ENCODE results near the gene STARD6.

The STARD6 gene

GRCh38 chr18:54386043-54386442 is 28.4 kb upstream of the STARD6 start:
- Histone ChIP-seq H3K36me3 (ENCODE audit: insufficient read depth, low read length) (0 out of 2 replicates have a peak, but pooled peaks cover 4% of the 10 kb centered on the region), H3K4me3 (ENCODE audit: low read depth in 1 of 2, low read length in 2 of 2) (no peak overlapping the region), H3K9ac (ENCODE audit: low read depth, low read length) (no peak overlapping the region), H3K27ac (ENCODE audit: low read length) (no peak overlapping the region), H4K20me1 (ENCODE audit: insufficient read depth, low read length) (no peaks in the 10 kb centered on the region), H3K27me3 (ENCODE audit: insufficient read depth, low read length, poor library complexity) (no peaks in the 10 kb centered on the region), H3K4me2 (ENCODE audit: insufficient read depth, low read length) (no peak overlapping the region), H3K79me2 (ENCODE audit: insufficient read depth, low read length) (no peaks in the 10 kb centered on the region), H3K4me1 (ENCODE audit: insufficient read depth, low read length) (peaks cover 16% of the 10 kb centered on the region), H2AFZ (ENCODE audit: low read depth, low read length) (no peak overlapping the region), H3K9me3 (ENCODE audit: insufficient read depth, low read length, severe bottlenecking) (no peaks in the 10 kb centered on the region)
- ATAC-seq (ENCODE audit: insufficient read depth, low read depth) (no peak), DNase-seq (no peak)
- TF ChIP-seq CTCF (IDR thresholded peaks at IDR 0.05; ENCODE audit: borderline replicate concordance, extremely low read depth, low read length, poor library complexity, severe bottlenecking) (no peak), EZH2 (IDR thresholded peaks at IDR 0.05; ENCODE audit: borderline replicate concordance, low read depth, low read length, severe bottlenecking) (no peak)

GRCh38 chr18:54382733-54383252 is 25.1 kb upstream of the STARD6 start:
- Histone ChIP-seq H3K36me3 (ENCODE audit: insufficient read depth, low read length) (peaks cover 22% of the 10 kb centered on the region; the same call in 1 of the 2 replicates), H2AFZ (ENCODE audit: low read depth, low read length) (no peak overlapping the region), H3K4me1 (ENCODE audit: insufficient read depth, low read length) (peaks cover 4% of the 10 kb centered on the region; the same call in 1 of the 2 replicates), H3K79me2 (ENCODE audit: insufficient read depth, low read length) (no peaks in the 10 kb centered on the region), H3K9me3 (ENCODE audit: insufficient read depth, low read length, severe bottlenecking) (no peaks in the 10 kb centered on the region), H3K9ac (ENCODE audit: low read depth, low read length) (no peak overlapping the region), H4K20me1 (ENCODE audit: insufficient read depth, low read length) (no peaks in the 10 kb centered on the region), H3K27ac (ENCODE audit: low read length) (no peak overlapping the region), H3K27me3 (ENCODE audit: insufficient read depth, low read length, poor library complexity) (no peaks in the 10 kb centered on the region), H3K4me2 (ENCODE audit: insufficient read depth, low read length) (no peak overlapping the region), H3K4me3 (ENCODE audit: low read depth in 1 of 2, low read length in 2 of 2) (no peak overlapping the region)
- TF ChIP-seq CTCF (IDR thresholded peaks at IDR 0.05; ENCODE audit: borderline replicate concordance, extremely low read depth, low read length, poor library complexity, severe bottlenecking) (no peak), EZH2 (IDR thresholded peaks at IDR 0.05; ENCODE audit: borderline replicate concordance, low read depth, low read length, severe bottlenecking) (no peak)
- ATAC-seq (ENCODE audit: insufficient read depth, low read depth), result no peak
- no peak for DNase-seq

GRCh38 chr18:54382076-54382475 is 24.4 kb upstream of the STARD6 start:
- TF ChIP-seq CTCF (IDR thresholded peaks at IDR 0.05; ENCODE audit: borderline replicate concordance, extremely low read depth, low read length, poor library complexity, severe bottlenecking) (no peak), EZH2 (IDR thresholded peaks at IDR 0.05; ENCODE audit: borderline replicate concordance, low read depth, low read length, severe bottlenecking) (no peak)
- DNase-seq, result no peak
- H3K4me2 ChIP-seq (ENCODE audit: insufficient read depth, low read length), result no peak overlapping the region

More at GRCh38 chr18:54382076-54382475, 24.4 kb upstream of the STARD6 start:
- Histone ChIP-seq H3K27ac (ENCODE audit: low read length) (no peak overlapping the region), H3K9ac (ENCODE audit: low read depth, low read length) (no peak overlapping the region), H3K36me3 (ENCODE audit: insufficient read depth, low read length) (peaks cover 22% of the 10 kb centered on the region; the same call in 1 of the 2 replicates), H2AFZ (ENCODE audit: low read depth, low read length) (no peak overlapping the region), H3K79me2 (ENCODE audit: insufficient read depth, low read length) (no peaks in the 10 kb centered on the region), H3K9me3 (ENCODE audit: insufficient read depth, low read length, severe bottlenecking) (no peaks in the 10 kb centered on the region), H3K4me3 (ENCODE audit: low read depth in 1 of 2, low read length in 2 of 2) (no peak overlapping the region), H3K27me3 (ENCODE audit: insufficient read depth, low read length, poor library complexity) (no peaks in the 10 kb centered on the region), H4K20me1 (ENCODE audit: insufficient read depth, low read length) (no peaks in the 10 kb centered on the region), H3K4me1 (ENCODE audit: insufficient read depth, low read length) (no peaks in the 10 kb centered on the region)
- ATAC-seq (ENCODE audit: insufficient read depth, low read depth), result no peak
